Liver (tissue), 9 donors: Measurements from ENCODE around the gene RNASE8. TPM values are rescaled to one million over a fixed set of nuclear protein-coding genes. Genes with fewer than 3 reads are reported as not detected.

Experiments used
- DNase-seq: peaks from one replicate; pipeline ENCODE4 v3.0.0-alpha.2; 2017; ENCODE audit warnings: low spot score
- H3K27ac ChIP-seq, 2 donors: one replicate each; pipeline ENCODE4 v1.7.0; 2013; ENCODE audit warnings: inconsistent platforms in 2 of 2, low read length in 2 of 2, control low read depth in 1 of 2, low read depth in 1 of 2, mild to moderate bottlenecking in 1 of 2
- H3K27me3 ChIP-seq, 4 donors: one replicate each; pipeline versions ENCODE4 v1.6.1 to v1.7.0; 2013; ENCODE audit warnings: low read length in 3 of 4, inconsistent platforms in 1 of 4, mild to moderate bottlenecking in 1 of 4, moderate library complexity in 1 of 4; ENCODE audit not compliant: control insufficient read depth in 4 of 4, insufficient read depth in 4 of 4
- H3K36me3 ChIP-seq, 4 donors: one replicate each; pipeline versions ENCODE4 v1.6.1 to v1.7.0; 2013; ENCODE audit warnings: low read length in 3 of 4, mild to moderate bottlenecking in 3 of 4, low read depth in 1 of 4, moderate library complexity in 1 of 4; ENCODE audit not compliant: control insufficient read depth in 4 of 4, insufficient read depth in 3 of 4
- H3K4me1 ChIP-seq, 4 donors: one replicate each; pipeline versions ENCODE4 v1.6.1 to v1.7.0; 2013; ENCODE audit warnings: low read length in 3 of 4, mild to moderate bottlenecking in 3 of 4, moderate library complexity in 1 of 4; ENCODE audit not compliant: control insufficient read depth in 4 of 4, insufficient read depth in 4 of 4
- H3K4me3 ChIP-seq, 3 donors: one replicate each; pipeline versions ENCODE4 v1.6.1 to v1.7.0; 2013; ENCODE audit warnings: low read length in 3 of 3, control low read depth in 1 of 3, low read depth in 1 of 3, mild to moderate bottlenecking in 1 of 3
- H3K9ac ChIP-seq, 2 donors: one replicate each; pipeline ENCODE4 v1.7.0; 2013; ENCODE audit warnings: low read length in 2 of 2, mild to moderate bottlenecking in 2 of 2, moderate library complexity in 2 of 2, control low read depth in 1 of 2, low read depth in 1 of 2
- H3K9me3 ChIP-seq, 4 donors: one replicate each; pipeline versions ENCODE4 v1.6.1 to v1.7.0; 2013; ENCODE audit warnings: low read length in 3 of 4; ENCODE audit not compliant: control insufficient read depth in 4 of 4
- EGR1 ChIP-seq, 2 donors: IDR thresholded peaks; 2 replicates each; pipeline ENCODE4 v1.6.1; 2016 to 2018; ENCODE audit warnings: antibody characterized with exemption in 2 of 2, low read depth in 2 of 2
- FOXA1 ChIP-seq: IDR thresholded peaks from 2 replicates; pipeline ENCODE4 v1.6.1; 2016; ENCODE audit warnings: antibody characterized with exemption
- FOXA2 ChIP-seq: IDR thresholded peaks from 2 replicates; pipeline ENCODE4 v1.6.1; 2016; ENCODE audit warnings: antibody characterized with exemption
- GABPA ChIP-seq, 2 donors: IDR thresholded peaks in 1 of 2; conservative IDR thresholded peaks in 1 of 2; 2 replicates each; pipeline ENCODE4 v1.6.1; 2016; ENCODE audit warnings: antibody characterized with exemption in 2 of 2, mild to moderate bottlenecking in 1 of 2, moderate library complexity in 1 of 2
- HNF4A ChIP-seq, 2 donors: conservative IDR thresholded peaks; 2 replicates each; pipeline ENCODE4 v1.6.1; 2016; ENCODE audit warnings: antibody characterized with exemption in 2 of 2, mild to moderate bottlenecking in 2 of 2
- HNF4G ChIP-seq: IDR thresholded peaks from 2 replicates; pipeline ENCODE4 v1.6.1; 2016; ENCODE audit warnings: antibody characterized with exemption
- JUND ChIP-seq, 2 donors: IDR thresholded peaks; 2 replicates each; pipeline ENCODE4 v1.6.1; 2016; ENCODE audit warnings: antibody characterized with exemption in 2 of 2
- RAD21 ChIP-seq, 2 donors: IDR thresholded peaks; 2 replicates each; pipeline ENCODE4 v1.6.1; 2016; ENCODE audit warnings: antibody characterized with exemption in 2 of 2, mild to moderate bottlenecking in 2 of 2
- RXRA ChIP-seq, 2 donors: IDR thresholded peaks; 2 replicates each; pipeline ENCODE4 v1.6.1; 2017 to 2018; ENCODE audit warnings: antibody characterized with exemption in 2 of 2, mild to moderate bottlenecking in 1 of 2
- SP1 ChIP-seq: IDR thresholded peaks from 2 replicates; pipeline ENCODE4 v1.6.1; 2018; ENCODE audit warnings: antibody characterized with exemption, mild to moderate bottlenecking
- TAF1 ChIP-seq: conservative IDR thresholded peaks from 2 replicates; pipeline ENCODE4 v1.6.1; 2016; ENCODE audit warnings: antibody characterized with exemption, mild to moderate bottlenecking
- YY1 ChIP-seq: IDR thresholded peaks from 2 replicates; pipeline ENCODE4 v1.6.1; 2016; ENCODE audit warnings: antibody characterized with exemption, mild to moderate bottlenecking
- WGBS: extraction: QIAGEN DNeasy Blood & Tissue Kit; methylation state at CpG from one replicate; pipeline ENCODE4 v1.1.7; 2013; 5-methylcytosine and 5-hydroxymethylcytosine counted together
- polyA plus RNA-seq, 2 donors: library from polyadenylated mRNA; stranded (reverse) in 1 of 2; unstranded in 1 of 2; fragments of 200-250 nt in 1 of 2; fragments of >200 nt in 1 of 2; fragmentation: Nextera tagmentation in 1 of 2; extraction: Ambion mirVana in 1 of 2; gene quantifications; one replicate each; pipeline versions ENCODE4 v1.2.1 to v1.2.3, GENCODE V29; 2013 to 2015
- total RNA-seq, 2 donors: library from RNA; depleted of rRNA; stranded (reverse); fragments of >200 nt; gene quantifications; one replicate each; pipeline ENCODE4 v1.2.3, GENCODE V29; 2014
- TF ChIP-seq, protein P1 (sequence below): fragments of 150-350 bp; IDR thresholded peaks from 2 replicates; pipeline ENCODE4 v1.5.1; 2017; ENCODE audit warnings: improper control_type of control experiment, low read depth, low read length; ENCODE audit not compliant: missing input control
- TF ChIP-seq, protein P2 (sequence below): IDR thresholded peaks from 2 replicates; pipeline ENCODE4 v1.6.1; 2016; ENCODE audit warnings: antibody characterized with exemption
- TF ChIP-seq, protein P3 (sequence below): IDR thresholded peaks from 2 replicates; pipeline ENCODE4 v1.6.1; 2016; ENCODE audit warnings: antibody characterized with exemption
- TF ChIP-seq, protein P4 (sequence below): IDR thresholded peaks from 2 replicates; pipeline ENCODE4 v1.6.1; 2016; ENCODE audit warnings: antibody characterized with exemption
- donor health status: healthy.
- donor health status: healthy.
- donor health status: healthy.
- donor health status: healthy.
- donor health status: healthy.

The RNASE8 gene
- total and polyA plus RNA-seq, 4 donors = not detected

DNA sequence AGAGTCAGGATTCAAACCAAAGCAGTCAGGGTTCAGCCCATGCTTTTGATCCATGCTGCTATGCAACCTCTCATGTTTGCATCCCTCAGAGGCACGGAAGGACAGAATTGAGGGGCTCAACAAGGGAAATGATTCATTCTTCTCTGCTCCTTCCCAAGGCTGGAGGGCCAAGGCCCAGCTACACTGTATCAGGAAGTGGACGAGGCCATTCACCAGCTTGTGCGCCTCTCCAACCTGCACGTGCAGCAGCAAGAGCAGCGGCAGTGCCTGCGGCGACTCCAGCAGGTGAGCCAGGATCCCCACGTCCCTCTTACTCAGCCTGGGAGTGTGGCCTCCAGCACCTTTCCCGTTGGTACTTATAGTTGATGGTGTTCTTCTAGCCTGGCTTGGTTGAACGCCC, 21.1 kb downstream of the RNASE8 start:
- peaks cover 10 to 72% (median 44%) of the 10 kb centered on the region in 4 donors for H3K36me3 ChIP-seq
- H3K9me3 ChIP-seq = no peaks in the 10 kb centered on the region
- no peak overlapping the region for H3K9ac ChIP-seq
- H3K4me3 ChIP-seq = no peak overlapping the region
- 88% methylated on average over 10 of the region's 10 CpGs for WGBS
- H3K4me1 ChIP-seq = peaks cover 2 to 10% (median 4%) of the 10 kb centered on the region in 4 donors
- H3K27ac ChIP-seq = no peak overlapping the region
- H3K27me3 ChIP-seq = no peaks in the 10 kb centered on the region
- TF ChIP-seq YY1 (no peak), FOXA1 (no peak), SP1 (no peak), HNF4A (conservative IDR thresholded peaks at IDR 0.05) (no peak), FOXA2 (no peak), RAD21 (IDR thresholded peaks at IDR 0.05) (no peak), EGR1 (IDR thresholded peaks at IDR 0.05; ENCODE audit: low read depth in 2 of 2) (no peak), RXRA (IDR thresholded peaks at IDR 0.05) (no peak), JUND (IDR thresholded peaks at IDR 0.05) (no peak), GABPA (IDR thresholded peaks at IDR 0.05 in 1 of 2, conservative IDR thresholded peaks at IDR 0.05 in 1 of 2) (no peak), TAF1 (no peak)
- TF ChIP-seq, protein P1, sequence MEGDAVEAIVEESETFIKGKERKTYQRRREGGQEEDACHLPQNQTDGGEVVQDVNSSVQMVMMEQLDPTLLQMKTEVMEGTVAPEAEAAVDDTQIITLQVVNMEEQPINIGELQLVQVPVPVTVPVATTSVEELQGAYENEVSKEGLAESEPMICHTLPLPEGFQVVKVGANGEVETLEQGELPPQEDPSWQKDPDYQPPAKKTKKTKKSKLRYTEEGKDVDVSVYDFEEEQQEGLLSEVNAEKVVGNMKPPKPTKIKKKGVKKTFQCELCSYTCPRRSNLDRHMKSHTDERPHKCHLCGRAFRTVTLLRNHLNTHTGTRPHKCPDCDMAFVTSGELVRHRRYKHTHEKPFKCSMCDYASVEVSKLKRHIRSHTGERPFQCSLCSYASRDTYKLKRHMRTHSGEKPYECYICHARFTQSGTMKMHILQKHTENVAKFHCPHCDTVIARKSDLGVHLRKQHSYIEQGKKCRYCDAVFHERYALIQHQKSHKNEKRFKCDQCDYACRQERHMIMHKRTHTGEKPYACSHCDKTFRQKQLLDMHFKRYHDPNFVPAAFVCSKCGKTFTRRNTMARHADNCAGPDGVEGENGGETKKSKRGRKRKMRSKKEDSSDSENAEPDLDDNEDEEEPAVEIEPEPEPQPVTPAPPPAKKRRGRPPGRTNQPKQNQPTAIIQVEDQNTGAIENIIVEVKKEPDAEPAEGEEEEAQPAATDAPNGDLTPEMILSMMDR = no peak
- TF ChIP-seq, protein P2, sequence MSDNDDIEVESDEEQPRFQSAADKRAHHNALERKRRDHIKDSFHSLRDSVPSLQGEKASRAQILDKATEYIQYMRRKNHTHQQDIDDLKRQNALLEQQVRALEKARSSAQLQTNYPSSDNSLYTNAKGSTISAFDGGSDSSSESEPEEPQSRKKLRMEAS = no peak
- TF ChIP-seq, protein P3, sequence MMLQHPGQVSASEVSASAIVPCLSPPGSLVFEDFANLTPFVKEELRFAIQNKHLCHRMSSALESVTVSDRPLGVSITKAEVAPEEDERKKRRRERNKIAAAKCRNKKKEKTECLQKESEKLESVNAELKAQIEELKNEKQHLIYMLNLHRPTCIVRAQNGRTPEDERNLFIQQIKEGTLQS = no peak
- DNase-seq = no peak

DNA sequence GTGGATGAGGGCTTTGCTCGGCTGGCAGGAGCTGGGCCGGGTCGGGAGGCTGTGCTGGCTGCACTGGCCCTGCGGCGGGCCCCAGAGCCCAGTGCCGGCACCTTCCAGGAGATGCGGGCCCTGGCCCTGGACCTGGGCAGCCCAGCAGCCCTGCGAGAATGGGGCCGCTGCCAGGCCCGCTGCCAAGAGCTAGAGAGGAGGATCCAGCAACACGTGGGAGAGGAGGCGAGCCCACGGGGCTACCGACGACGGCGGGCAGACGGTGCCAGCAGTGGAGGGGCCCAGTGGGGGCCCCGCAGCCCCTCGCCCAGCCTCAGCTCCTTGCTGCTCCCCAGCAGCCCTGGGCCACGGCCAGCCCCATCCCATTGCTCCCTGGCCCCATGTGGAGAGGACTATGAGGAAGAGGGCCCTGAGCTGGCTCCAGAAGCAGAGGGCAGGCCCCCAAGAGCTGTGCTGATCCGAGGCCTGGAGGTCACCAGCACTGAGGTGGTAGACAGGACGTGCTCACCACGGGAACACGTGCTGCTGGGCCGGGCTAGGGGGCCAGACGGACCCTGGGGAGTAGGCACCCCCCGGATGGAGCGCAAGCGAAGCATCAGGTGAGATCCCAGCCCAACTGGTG, 24.0 kb downstream of the RNASE8 start:
- Histone ChIP-seq H3K4me1 (peaks cover 9 to 29% (median 18%) of the 10 kb centered on the region in 4 donors), H3K27me3 (no peaks in the 10 kb centered on the region), H3K36me3 (peaks cover 5 to 74% (median 42%) of the 10 kb centered on the region in 4 donors), H3K4me3 (no peak overlapping the region), H3K27ac (no peak overlapping the region), H3K9me3 (no peaks in the 10 kb centered on the region), H3K9ac (no peak overlapping the region)
- WGBS = 90% methylated on average over 30 of the region's 30 CpGs
- TF ChIP-seq GABPA (IDR thresholded peaks at IDR 0.05 in 1 of 2, conservative IDR thresholded peaks at IDR 0.05 in 1 of 2) (no peak), SP1 (no peak)
- no peak for DNase-seq

DNA sequence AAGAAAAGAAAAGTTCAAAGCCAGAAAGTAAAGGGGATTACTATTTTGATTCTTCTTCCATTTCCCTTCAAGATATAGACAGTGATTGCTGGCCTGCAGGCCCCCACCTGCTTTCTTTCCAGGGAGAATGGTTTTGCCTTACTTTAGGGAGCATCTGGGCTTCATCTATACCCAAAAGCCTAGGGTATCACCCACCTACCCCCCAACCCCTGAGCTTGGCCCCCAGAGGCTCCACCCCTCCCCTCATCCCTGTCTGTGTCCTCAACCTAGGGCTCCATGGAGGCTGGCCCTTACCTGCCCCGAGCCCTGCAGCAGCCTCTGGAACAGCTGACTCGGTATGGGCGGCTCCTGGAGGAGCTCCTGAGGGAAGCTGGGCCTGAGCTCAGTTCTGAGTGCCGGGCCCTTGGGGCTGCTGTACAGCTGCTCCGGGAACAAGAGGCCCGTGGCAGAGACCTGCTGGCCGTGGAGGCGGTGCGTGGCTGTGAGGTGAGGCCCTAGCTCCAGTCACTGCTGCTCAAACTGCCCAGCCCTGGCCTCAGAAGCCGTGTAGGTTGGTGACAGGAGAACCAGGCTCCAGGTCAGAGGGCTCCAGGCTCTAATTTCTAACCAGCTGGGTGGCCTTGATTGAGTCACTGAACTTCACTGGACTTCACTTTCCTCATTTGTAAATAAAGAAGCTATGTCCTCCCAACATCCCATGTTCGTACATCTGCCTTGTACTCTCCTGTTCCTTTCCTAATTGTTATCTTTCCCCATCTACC, 26.1 kb downstream of the RNASE8 start:
- Histone ChIP-seq H3K9me3 (no peaks in the 10 kb centered on the region), H3K9ac (no peak overlapping the region), H3K4me3 (no peak overlapping the region), H3K27me3 (no peaks in the 10 kb centered on the region), H3K27ac (no peak overlapping the region), H3K36me3 (peaks cover 11 to 64% (median 45%) of the 10 kb centered on the region in 4 donors), H3K4me1 (peaks cover 9 to 29% (median 18%) of the 10 kb centered on the region in 4 donors)
- no peak for DNase-seq
- TF ChIP-seq RXRA (IDR thresholded peaks at IDR 0.05) (peak; percentile 34 to 43), RAD21 (IDR thresholded peaks at IDR 0.05) (no peak), FOXA1 (no peak), TAF1 (no peak), HNF4G (no peak), SP1 (peak; percentile 25), HNF4A (conservative IDR thresholded peaks at IDR 0.05) (peak; percentile 39 to 40), GABPA (IDR thresholded peaks at IDR 0.05 in 1 of 2, conservative IDR thresholded peaks at IDR 0.05 in 1 of 2) (no peak)
- TF ChIP-seq, protein P4, sequence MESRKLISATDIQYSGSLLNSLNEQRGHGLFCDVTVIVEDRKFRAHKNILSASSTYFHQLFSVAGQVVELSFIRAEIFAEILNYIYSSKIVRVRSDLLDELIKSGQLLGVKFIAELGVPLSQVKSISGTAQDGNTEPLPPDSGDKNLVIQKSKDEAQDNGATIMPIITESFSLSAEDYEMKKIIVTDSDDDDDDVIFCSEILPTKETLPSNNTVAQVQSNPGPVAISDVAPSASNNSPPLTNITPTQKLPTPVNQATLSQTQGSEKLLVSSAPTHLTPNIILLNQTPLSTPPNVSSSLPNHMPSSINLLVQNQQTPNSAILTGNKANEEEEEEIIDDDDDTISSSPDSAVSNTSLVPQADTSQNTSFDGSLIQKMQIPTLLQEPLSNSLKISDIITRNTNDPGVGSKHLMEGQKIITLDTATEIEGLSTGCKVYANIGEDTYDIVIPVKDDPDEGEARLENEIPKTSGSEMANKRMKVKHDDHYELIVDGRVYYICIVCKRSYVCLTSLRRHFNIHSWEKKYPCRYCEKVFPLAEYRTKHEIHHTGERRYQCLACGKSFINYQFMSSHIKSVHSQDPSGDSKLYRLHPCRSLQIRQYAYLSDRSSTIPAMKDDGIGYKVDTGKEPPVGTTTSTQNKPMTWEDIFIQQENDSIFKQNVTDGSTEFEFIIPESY = no peak
- TF ChIP-seq, protein P1 = no peak
- WGBS = 79% methylated on average over 11 of the region's 11 CpGs
